Smooth muscle cell (in vitro differentiated cells): ENCODE results near the gene IFT80. TPM values are rescaled to one million over a fixed set of nuclear protein-coding genes. Genes with fewer than 3 reads are reported as not detected.

Experiments
- DNase-seq: peaks from one replicate; lab custom pipeline; 2025; ENCODE audit not compliant: unreplicated experiment; lab: John Stamatoyannopoulos, UW
- H2AFZ ChIP-seq: fragments of 200-600 bp; sonication (generic); 2 replicates; pipeline ENCODE4 v1.6.0; 2016; ENCODE audit warnings: antibody characterized with exemption, low read depth, mild to moderate bottlenecking
- H3F3A ChIP-seq: fragments of 200-600 bp; sonication (generic); 2 replicates; pipeline ENCODE4 v1.6.0; 2017; ENCODE audit warnings: antibody characterized with exemption, low read depth
- H3K27ac ChIP-seq: fragments of 200-600 bp; sonication (generic); 2 replicates; pipeline ENCODE4 v1.5.1; 2016; ENCODE audit warnings: low read depth, mild to moderate bottlenecking
- H3K27me3 ChIP-seq: fragments of 200-600 bp; sonication (generic); 2 replicates; pipeline ENCODE4 v1.6.1; 2016; ENCODE audit warnings: low read depth, mild to moderate bottlenecking
- H3K36me3 ChIP-seq: fragments of 200-600 bp; sonication (generic); 2 replicates; pipeline ENCODE4 v1.5.1; 2016; ENCODE audit warnings: low read depth
- H3K4me1 ChIP-seq: fragments of 200-600 bp; sonication (generic); 2 replicates; pipeline ENCODE4 v1.5.1; 2016; ENCODE audit warnings: low read depth
- H3K4me2 ChIP-seq: fragments of 200-600 bp; sonication (generic); 2 replicates; pipeline ENCODE4 v1.6.0; 2016; ENCODE audit warnings: mild to moderate bottlenecking
- H3K4me3 ChIP-seq: fragments of 200-600 bp; sonication (generic); 2 replicates; pipeline ENCODE4 v1.5.1; 2016; ENCODE audit warnings: mild to moderate bottlenecking
- H3K79me2 ChIP-seq: fragments of 200-600 bp; sonication (generic); 2 replicates; pipeline ENCODE4 v1.6.0; 2016; ENCODE audit warnings: low read depth, mild to moderate bottlenecking
- H3K9ac ChIP-seq: fragments of 200-600 bp; sonication (generic); 2 replicates; pipeline ENCODE4 v1.6.0; 2016; ENCODE audit warnings: low read depth
- H3K9me3 ChIP-seq: fragments of 200-600 bp; sonication (generic); replicated peaks from 2 replicates; pipeline ENCODE4 v1.5.1; 2016; ENCODE audit warnings: low read depth
- H4K20me1 ChIP-seq: fragments of 200-600 bp; sonication (generic); 2 replicates; pipeline ENCODE4 v1.6.0; 2016; ENCODE audit warnings: low read depth
- CTCF ChIP-seq: fragments of 200-600 bp; sonication (generic); IDR thresholded peaks from 2 replicates; pipeline ENCODE4 v1.5.1; 2017; ENCODE audit warnings: borderline replicate concordance, mild to moderate bottlenecking, antibody characterized with exemption; ENCODE audit not compliant: insufficient read depth, poor library complexity, severe bottlenecking
- WGBS: methylation state at CpG from one replicate; pipeline ENCODE4 v1.1.7; 2016; ENCODE audit warnings: low lambda C conversion rate; 5-methylcytosine and 5-hydroxymethylcytosine counted together
- polyA plus RNA-seq: library from polyadenylated mRNA; unstranded; fragments of >200 nt; fragmentation: Nextera tagmentation; extraction: Ambion mirVana; gene quantifications from 2 replicates; pipeline ENCODE4 v1.2.1, GENCODE V29; 2016
- total RNA-seq: library from RNA; depleted of rRNA; stranded (reverse); fragments of >200 nt; gene quantifications from 2 replicates; pipeline ENCODE4 v1.2.3, GENCODE V29; 2014

The IFT80 gene
- total and polyA plus RNA-seq, 2 experiments from 2014 or later = 8.3 to 61.5 TPM

GRCh38 chr3:160280836-160281235 is 118.2 kb downstream of the IFT80 start:
- no peak overlapping the region for H3K4me2 ChIP-seq
- no peak overlapping the region for H3K4me3 ChIP-seq
- TF ChIP-seq CTCF = no peak
- H3F3A ChIP-seq = no peaks in the 10 kb centered on the region
- no peak overlapping the region for H3K27ac ChIP-seq
- H3K9ac ChIP-seq = no peak overlapping the region
- no peaks in the 10 kb centered on the region for H3K79me2 ChIP-seq
- WGBS = 80% methylated on average over 1 of the region's 1 CpG
- no peaks in the 10 kb centered on the region for H3K27me3 ChIP-seq
- no peaks in the 10 kb centered on the region for H3K4me1 ChIP-seq
- H3K36me3 ChIP-seq = no peaks in the 10 kb centered on the region
- no peak for DNase-seq
- H2AFZ ChIP-seq = no peak overlapping the region
- no peaks in the 10 kb centered on the region for H3K9me3 ChIP-seq
- no peaks in the 10 kb centered on the region for H4K20me1 ChIP-seq

GRCh38 chr3:160279657-160280056 is 119.4 kb downstream of the IFT80 start:
- Histone ChIP-seq H2AFZ (no peak overlapping the region), H3K9me3 (no peaks in the 10 kb centered on the region), H4K20me1 (no peaks in the 10 kb centered on the region), H3F3A (no peaks in the 10 kb centered on the region), H3K4me3 (no peak overlapping the region), H3K27me3 (no peaks in the 10 kb centered on the region), H3K9ac (no peak overlapping the region), H3K27ac (no peak overlapping the region), H3K79me2 (no peaks in the 10 kb centered on the region), H3K36me3 (no peaks in the 10 kb centered on the region), H3K4me2 (no peak overlapping the region), H3K4me1 (no peaks in the 10 kb centered on the region)
- no peak for TF ChIP-seq CTCF
- DNase-seq = no peak
- 74% methylated on average over 2 of the region's 2 CpGs for WGBS

- H3K36me3 ChIP-seq = no peaks in the 10 kb centered on the region
- H3K4me2 ChIP-seq = no peak overlapping the region
- DNase-seq = no peak
- no peak for TF ChIP-seq CTCF
- H3K9ac ChIP-seq = no peak overlapping the region
- no peaks in the 10 kb centered on the region for H4K20me1 ChIP-seq
- H3K79me2 ChIP-seq = no peaks in the 10 kb centered on the region
- no peak overlapping the region for H3K4me3 ChIP-seq
- no peaks in the 10 kb centered on the region for H3F3A ChIP-seq
- WGBS = 96% methylated on average over 3 of the region's 3 CpGs
- H3K4me1 ChIP-seq = no peaks in the 10 kb centered on the region
- H3K27ac ChIP-seq = no peak overlapping the region
- no peaks in the 10 kb centered on the region for H3K9me3 ChIP-seq
- H2AFZ ChIP-seq = no peak overlapping the region
- H3K27me3 ChIP-seq = no peaks in the 10 kb centered on the region
These were observed 120.8 kb downstream of the IFT80 start for GRCh38 chr3:160278210-160278609.

GRCh38 chr3:160265088-160265487 is 133.9 kb downstream of the IFT80 start:
- H3K79me2 ChIP-seq = no peaks in the 10 kb centered on the region
- H3K4me3 ChIP-seq = no peak overlapping the region
- H3K4me2 ChIP-seq = no peak overlapping the region
- H3K36me3 ChIP-seq = no peaks in the 10 kb centered on the region
- H3F3A ChIP-seq = no peaks in the 10 kb centered on the region
- no peak for TF ChIP-seq CTCF
- no peak overlapping the region for H3K27ac ChIP-seq
- WGBS = 93% methylated on average over 2 of the region's 2 CpGs
- no peaks in the 10 kb centered on the region for H4K20me1 ChIP-seq
- DNase-seq = no peak
- H3K4me1 ChIP-seq = no peaks in the 10 kb centered on the region
- no peak overlapping the region for H3K9ac ChIP-seq
- no peaks in the 10 kb centered on the region for H3K9me3 ChIP-seq
- no peak overlapping the region for H2AFZ ChIP-seq
- no peaks in the 10 kb centered on the region for H3K27me3 ChIP-seq
